HEK293 (cell line): ENCODE results near the gene PDIA5.
A peak's percentile ranks its signal among the peaks of the same experiment; 100 is the strongest.

Experiments
- CTCF ChIA-PET: fragments of 350-600 bp; formaldehyde crosslinking; extraction: SDS; loops from one replicate; lab custom pipeline; 2021; ENCODE audit warnings: antibody characterized with exemption; lab: Yijun Ruan, JAX
- POLR2A ChIA-PET: fragments of 300-600 bp; formaldehyde crosslinking; extraction: SDS; loops from one replicate; lab custom pipeline; 2020; ENCODE audit warnings: antibody characterized with exemption, inconsistent platforms; lab: Yijun Ruan, JAX
- H3K27ac ChIP-seq: fragments of 200-500 bp; sonication (Bioruptor generic); 2 replicates; pipeline ENCODE4 v1.5.1; 2014; ENCODE audit warnings: low read depth, low read length, control low read depth, inconsistent platforms; ENCODE audit errors: extremely low read depth
- H3K36me3 ChIP-seq, 2 experiments: fragments of 200-500 bp in 1 of 2; sonication (Bioruptor generic) in 1 of 2; 1 replicate in 1 of 2; 2 replicates in 1 of 2; pipeline ENCODE4 v1.5.1; 2014 to 2017; ENCODE audit warnings: inconsistent platforms in 2 of 2, low read length in 2 of 2; ENCODE audit not compliant: control insufficient read depth in 2 of 2, insufficient read depth in 1 of 2
- H3K4me1 ChIP-seq: fragments of 200-500 bp; sonication (Bioruptor generic); 2 replicates; pipeline ENCODE4 v1.5.1; 2014; ENCODE audit warnings: mild to moderate bottlenecking, low read length, inconsistent platforms; ENCODE audit not compliant: control insufficient read depth, insufficient read depth
- H3K4me3 ChIP-seq: 2 replicates; pipeline ENCODE4 v1.5.1; 2011; ENCODE audit warnings: low read depth, mild to moderate bottlenecking, control low read depth, low read length, moderate library complexity
- H3K9me3 ChIP-seq: fragments of 200-500 bp; sonication (Bioruptor generic); 2 replicates; pipeline ENCODE4 v1.5.1; 2014; ENCODE audit warnings: low read depth, low read length, inconsistent platforms; ENCODE audit not compliant: control insufficient read depth, insufficient read depth
- GLIS1 ChIP-seq: fragments of 450-650 bp; formaldehyde crosslinking; IDR thresholded peaks from 2 replicates; pipeline ENCODE4 v1.5.1; 2016; ENCODE audit warnings: missing biosample characterization, missing genetic modification characterization
- GLIS2 ChIP-seq: fragments of 450-650 bp; formaldehyde crosslinking; IDR thresholded peaks from 2 replicates; pipeline ENCODE4 v1.5.1; 2016; ENCODE audit warnings: missing biosample characterization, missing genetic modification characterization
- IKZF3 ChIP-seq: fragments of 450-650 bp; IDR thresholded peaks from 2 replicates; pipeline ENCODE4 v1.5.0; 2018; ENCODE audit warnings: missing biosample characterization, mild to moderate bottlenecking, missing genetic modification characterization, moderate library complexity
- SCRT1 ChIP-seq: fragments of 450-650 bp; formaldehyde crosslinking; IDR thresholded peaks from 2 replicates; pipeline ENCODE4 v1.5.1; 2016; ENCODE audit warnings: missing biosample characterization, missing genetic modification characterization, borderline replicate concordance
- ZFP37 ChIP-seq: fragments of 450-650 bp; formaldehyde crosslinking; IDR thresholded peaks from 2 replicates; pipeline ENCODE4 v1.5.1; 2016; ENCODE audit warnings: missing biosample characterization, missing genetic modification characterization
- ZFP69B ChIP-seq: fragments of 450-650 bp; formaldehyde crosslinking; IDR thresholded peaks from 2 replicates; pipeline ENCODE4 v1.5.1; 2016; ENCODE audit warnings: missing biosample characterization, missing genetic modification characterization
- ZIC2 ChIP-seq: fragments of 450-650 bp; formaldehyde crosslinking; IDR thresholded peaks from 2 replicates; pipeline ENCODE4 v1.5.1; 2016; ENCODE audit warnings: missing biosample characterization, missing genetic modification characterization
- ZNF138 ChIP-seq: fragments of 450-650 bp; formaldehyde crosslinking; IDR thresholded peaks from 2 replicates; pipeline ENCODE4 v1.5.1; 2016; ENCODE audit warnings: missing biosample characterization, missing genetic modification characterization, borderline replicate concordance
- ZNF335 ChIP-seq: fragments of 450-650 bp; formaldehyde crosslinking; conservative IDR thresholded peaks from 2 replicates; pipeline ENCODE4 v1.5.1; 2016; ENCODE audit warnings: missing biosample characterization, missing genetic modification characterization
- ZNF391 ChIP-seq: fragments of 450-650 bp; formaldehyde crosslinking; IDR thresholded peaks from 2 replicates; pipeline ENCODE4 v1.5.1; 2016; ENCODE audit warnings: low read depth, missing biosample characterization, missing genetic modification characterization, borderline replicate concordance
- ZNF426 ChIP-seq: fragments of 450-650 bp; formaldehyde crosslinking; IDR thresholded peaks from 2 replicates; pipeline ENCODE4 v1.5.1; 2017; ENCODE audit warnings: missing biosample characterization, missing genetic modification characterization, mild to moderate bottlenecking, inconsistent platforms, moderate library complexity
- ZNF548 ChIP-seq: fragments of 450-650 bp; formaldehyde crosslinking; IDR thresholded peaks from 2 replicates; pipeline ENCODE4 v1.5.1; 2016; ENCODE audit warnings: missing biosample characterization, missing genetic modification characterization
- ZNF561 ChIP-seq: fragments of 450-650 bp; IDR thresholded peaks from 2 replicates; pipeline ENCODE4 v1.5.1; 2018; ENCODE audit warnings: missing biosample characterization, missing genetic modification characterization, borderline replicate concordance
- ZNF621 ChIP-seq: fragments of 450-650 bp; formaldehyde crosslinking; IDR thresholded peaks from 2 replicates; pipeline ENCODE4 v1.5.1; 2017; ENCODE audit warnings: missing biosample characterization, missing genetic modification characterization
- ZNF623 ChIP-seq: fragments of 450-650 bp; formaldehyde crosslinking; IDR thresholded peaks from 2 replicates; pipeline ENCODE4 v1.5.1; 2016; ENCODE audit warnings: missing biosample characterization, missing genetic modification characterization
- ZNF626 ChIP-seq: fragments of 450-650 bp; sonication (Bioruptor Pico); formaldehyde crosslinking; IDR thresholded peaks from 2 replicates; pipeline ENCODE4 v1.5.1; 2018; ENCODE audit warnings: missing biosample characterization, missing genetic modification characterization, inconsistent platforms
- ZNF701 ChIP-seq: fragments of 450-650 bp; formaldehyde crosslinking; IDR thresholded peaks from 2 replicates; pipeline ENCODE4 v1.5.1; 2016; ENCODE audit warnings: missing biosample characterization, missing genetic modification characterization
- ZNF707 ChIP-seq: fragments of 450-650 bp; formaldehyde crosslinking; IDR thresholded peaks from 2 replicates; pipeline ENCODE4 v1.5.1; 2016; ENCODE audit warnings: missing biosample characterization, missing genetic modification characterization
- ZNF776 ChIP-seq: fragments of 450-650 bp; formaldehyde crosslinking; IDR thresholded peaks from 2 replicates; pipeline ENCODE4 v1.5.0; 2017; ENCODE audit warnings: missing biosample characterization, missing genetic modification characterization, borderline replicate concordance
- ZNF791 ChIP-seq: fragments of 450-650 bp; formaldehyde crosslinking; IDR thresholded peaks from 2 replicates; pipeline ENCODE4 v1.5.1; 2016; ENCODE audit warnings: missing biosample characterization, missing genetic modification characterization
- ZSCAN23 ChIP-seq: fragments of 450-650 bp; formaldehyde crosslinking; IDR thresholded peaks from 2 replicates; pipeline ENCODE4 v1.5.1; 2016; ENCODE audit warnings: missing biosample characterization, missing genetic modification characterization
- TF ChIP-seq, protein P1 (sequence below): fragments of 450-650 bp; formaldehyde crosslinking; IDR thresholded peaks from 2 replicates; pipeline ENCODE4 v1.5.1; 2016; ENCODE audit warnings: missing biosample characterization, missing genetic modification characterization

Gene PDIA5

DNA sequence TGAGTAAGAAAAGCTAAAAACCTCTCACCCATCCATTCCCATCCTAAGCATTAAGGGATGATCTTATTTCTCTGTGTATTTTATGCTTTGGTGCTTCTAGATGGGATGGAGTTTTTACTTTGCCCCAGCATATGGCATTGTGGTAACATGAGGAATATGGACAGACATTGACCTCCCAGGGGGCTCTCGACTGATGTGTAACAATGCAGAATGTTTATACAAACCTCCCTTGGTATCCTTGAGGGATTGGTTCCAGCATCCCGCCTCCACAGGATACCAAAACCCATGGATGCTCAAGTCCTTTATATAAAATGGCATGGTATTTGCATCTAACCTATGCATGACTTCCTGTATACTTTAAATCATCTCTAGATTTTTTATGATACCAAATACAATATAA lies 21.6 kb downstream of the PDIA5 start:
- Histone ChIP-seq H3K9me3 (no peaks in the 10 kb centered on the region), H3K27ac (no peak overlapping the region), H3K4me3 (no peak overlapping the region), H3K36me3 (peaks cover 0 to 40% of the 10 kb centered on the region in 2 experiments; a peak in 1 of 3 replicates), H3K4me1 (peaks cover 16% of the 10 kb centered on the region)
- ChIA-PET POLR2A (no interaction called here), CTCF (no interaction called here)
- TF ChIP-seq ZIC2 (tag by site-specific recombination): 0 out of 2 replicates have a peak, but pooled peaks have one; percentile 10
- TF ChIP-seq ZFP37: no peak
- TF ChIP-seq IKZF3: no peak
- peak; percentile 78 for TF ChIP-seq GLIS1 (tag by site-specific recombination)

DNA sequence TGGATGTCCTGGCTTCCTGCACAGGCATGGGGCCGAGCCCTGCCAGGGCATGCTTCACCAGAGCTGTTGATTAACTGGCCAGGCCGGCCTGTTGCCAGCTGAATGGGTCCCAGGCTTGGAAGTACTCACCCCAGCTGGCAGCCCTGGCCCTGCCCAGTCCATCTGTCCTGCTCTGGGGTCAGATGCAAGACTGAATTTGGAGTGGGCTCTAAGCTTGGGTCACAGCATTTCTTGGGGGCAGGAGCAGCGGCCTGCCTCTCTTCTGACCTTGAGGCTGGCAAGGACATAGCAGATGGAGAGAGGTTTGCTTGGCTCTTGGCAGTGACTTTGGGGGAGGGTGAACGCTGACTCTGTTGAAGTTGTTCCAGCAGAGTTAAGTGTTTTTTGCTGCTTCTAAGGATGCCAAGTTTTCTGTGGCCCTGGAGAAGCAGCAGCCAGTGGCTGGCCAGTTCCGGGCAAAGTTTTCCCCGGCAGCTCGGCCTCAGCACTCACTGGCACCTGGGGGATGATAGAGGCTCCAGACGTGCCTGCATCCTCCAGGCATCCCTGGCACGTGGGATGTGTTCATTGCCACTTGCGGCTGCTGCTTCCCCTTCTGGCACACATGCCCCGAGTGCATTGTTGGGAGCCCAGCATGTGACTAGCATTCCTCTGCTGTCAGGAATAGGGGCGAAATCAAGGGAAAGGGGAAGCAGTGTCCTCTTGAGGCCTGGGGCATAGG lies 22.9 kb downstream of the PDIA5 start:
- ChIA-PET POLR2A (no interaction called here), CTCF (interaction anchor here (0.6 kb wide), 1 partner anchor 13 kb away, joined by 4 read pairs; no protein-coding TSS in a partner anchor)
- peaks cover 0 to 54% of the 10 kb centered on the region in 2 experiments; a peak in 1 of 3 replicates for H3K36me3 ChIP-seq
- no peak overlapping the region for H3K27ac ChIP-seq
- H3K9me3 ChIP-seq: no peaks in the 10 kb centered on the region
- no peak for TF ChIP-seq ZFP69B (tag by site-specific recombination)
- peaks cover 9% of the 10 kb centered on the region for H3K4me1 ChIP-seq
- no peak overlapping the region for H3K4me3 ChIP-seq

DNA sequence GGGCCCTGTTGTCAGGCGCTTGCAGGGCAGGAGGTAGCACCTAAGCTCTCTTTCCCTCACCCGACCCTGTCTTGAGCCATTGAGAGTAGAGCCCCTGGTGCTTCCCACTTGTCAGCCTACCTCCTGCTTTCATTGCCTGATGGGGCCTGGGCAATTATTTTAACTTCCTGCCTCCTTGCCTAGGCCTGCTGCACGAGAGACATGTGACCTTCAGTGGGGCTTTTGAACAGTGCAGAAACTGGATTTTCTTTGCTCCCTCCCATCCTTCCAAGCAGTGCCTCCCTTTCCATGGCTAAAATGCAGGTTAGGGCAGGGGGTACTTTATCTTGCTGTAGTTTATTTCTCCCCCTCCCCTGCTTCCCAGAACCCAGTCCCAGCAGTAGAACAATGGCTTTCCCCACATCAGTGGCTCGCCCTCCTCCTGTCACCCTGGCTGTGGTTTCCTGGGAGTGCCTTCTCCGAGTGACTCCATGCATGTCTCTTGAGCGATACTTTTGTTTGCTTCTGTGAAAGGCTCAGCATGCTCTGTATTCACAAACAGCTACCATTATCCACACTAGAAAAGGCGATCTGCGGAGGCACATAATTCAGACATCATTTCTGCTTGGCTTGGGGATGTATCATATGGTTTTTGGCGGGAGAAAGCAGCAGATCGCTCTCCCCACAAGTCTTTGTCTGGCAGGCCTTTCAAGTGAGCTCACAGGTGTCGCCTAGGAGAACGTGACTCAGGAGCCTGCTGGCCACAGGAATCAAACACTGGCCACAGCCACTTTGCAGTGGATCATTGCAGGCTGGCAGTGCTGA lies 24.1 kb downstream of the PDIA5 start:
- peaks cover 0 to 60% of the 10 kb centered on the region in 2 experiments; a peak in 1 of 3 replicates for H3K36me3 ChIP-seq
- TF ChIP-seq ZNF623 (tag by site-specific recombination) (no peak), GLIS2 (tag by site-specific recombination) (no peak), ZNF561 (tag by site-specific recombination) (no peak)
- ChIA-PET CTCF (no interaction called here), POLR2A (no interaction called here)
- H3K4me3 ChIP-seq: no peak overlapping the region
- H3K4me1 ChIP-seq: no peaks in the 10 kb centered on the region
- no peaks in the 10 kb centered on the region for H3K9me3 ChIP-seq
- H3K27ac ChIP-seq: no peak overlapping the region

DNA sequence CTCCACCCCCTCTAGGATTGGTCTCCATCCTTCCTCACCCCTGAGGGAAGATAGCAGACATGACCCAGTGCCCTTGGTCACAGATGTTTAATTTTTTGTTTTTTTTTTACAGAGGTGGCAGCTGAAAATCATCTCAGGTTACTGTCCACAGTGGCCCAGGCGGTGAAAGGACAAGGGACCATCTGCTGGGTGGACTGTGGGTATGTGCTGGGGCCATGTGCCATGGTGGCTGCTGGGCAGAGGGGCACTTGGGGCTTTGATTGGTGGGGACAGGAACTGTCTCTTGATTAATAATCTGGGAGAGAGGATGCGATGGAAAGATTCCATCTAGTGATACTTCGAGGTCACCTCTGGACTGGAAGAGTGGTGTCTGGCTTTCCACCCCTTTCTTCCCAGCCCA lies 25.4 kb downstream of the PDIA5 start:
- CTCF ChIA-PET: no interaction called here

DNA sequence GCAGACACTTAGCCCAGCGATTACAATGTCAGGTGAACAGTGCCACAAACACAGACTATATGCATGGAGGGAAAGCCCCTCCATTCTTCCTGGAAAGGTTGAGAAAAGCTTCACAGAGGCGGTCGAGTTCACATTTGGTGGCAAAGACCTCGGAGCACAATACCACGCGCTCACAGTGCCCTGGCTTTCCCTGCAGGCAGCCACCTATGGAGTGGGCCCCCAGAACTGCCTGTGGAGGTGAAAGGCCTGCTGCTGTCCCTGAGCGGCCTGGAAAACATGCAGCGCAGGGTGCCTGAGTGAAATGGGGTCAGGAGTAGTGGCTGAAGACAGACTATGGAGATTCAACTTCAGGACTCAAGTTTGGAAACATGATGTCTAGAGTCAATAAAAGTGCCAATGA lies 26.9 kb downstream of the PDIA5 start:
- H3K4me3 ChIP-seq: no peak overlapping the region
- ChIA-PET POLR2A (no interaction called here), CTCF (interaction anchor here (0.6 to 1.0 kb wide), 2 partner anchors 24 to 151 kb away, joined by 3 to 4 read pairs; no protein-coding TSS in a partner anchor)
- TF ChIP-seq SCRT1 (tag by site-specific recombination) (no peak), ZNF776 (tag by site-specific recombination) (no peak), ZNF426 (tag by site-specific recombination) (no peak), ZSCAN23 (tag by site-specific recombination) (no peak), ZNF138 (no peak), ZNF707 (tag by site-specific recombination) (no peak), ZNF626 (tag by site-specific recombination) (no peak), ZNF548 (tag by site-specific recombination) (no peak), ZNF335 (tag by site-specific recombination) (no peak), ZNF621 (tag by site-specific recombination) (no peak)
- no peak overlapping the region for H3K27ac ChIP-seq
- H3K9me3 ChIP-seq: no peaks in the 10 kb centered on the region
- peaks cover 0 to 82% of the 10 kb centered on the region in 2 experiments; a peak in 1 of 3 replicates for H3K36me3 ChIP-seq
- no peaks in the 10 kb centered on the region for H3K4me1 ChIP-seq

More for the DNA sequence above, 25.4 kb downstream of the PDIA5 start:
- H3K4me1 ChIP-seq: no peaks in the 10 kb centered on the region
- no peaks in the 10 kb centered on the region for H3K9me3 ChIP-seq
- H3K36me3 ChIP-seq: peaks cover 0 to 67% of the 10 kb centered on the region in 2 experiments; a peak in 1 of 3 replicates
- H3K4me3 ChIP-seq: no peak overlapping the region
- TF ChIP-seq ZNF701 (tag by site-specific recombination) (no peak), ZNF791 (tag by site-specific recombination) (no peak), ZNF391 (tag by site-specific recombination) (no peak), SCRT1 (tag by site-specific recombination) (no peak)
- TF ChIP-seq, protein P1, sequence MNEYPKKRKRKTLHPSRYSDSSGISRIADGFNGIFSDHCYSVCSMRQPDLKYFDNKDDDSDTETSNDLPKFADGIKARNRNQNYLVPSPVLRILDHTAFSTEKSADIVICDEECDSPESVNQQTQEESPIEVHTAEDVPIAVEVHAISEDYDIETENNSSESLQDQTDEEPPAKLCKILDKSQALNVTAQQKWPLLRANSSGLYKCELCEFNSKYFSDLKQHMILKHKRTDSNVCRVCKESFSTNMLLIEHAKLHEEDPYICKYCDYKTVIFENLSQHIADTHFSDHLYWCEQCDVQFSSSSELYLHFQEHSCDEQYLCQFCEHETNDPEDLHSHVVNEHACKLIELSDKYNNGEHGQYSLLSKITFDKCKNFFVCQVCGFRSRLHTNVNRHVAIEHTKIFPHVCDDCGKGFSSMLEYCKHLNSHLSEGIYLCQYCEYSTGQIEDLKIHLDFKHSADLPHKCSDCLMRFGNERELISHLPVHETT (tag by site-specific recombination): no peak
- POLR2A ChIA-PET: no interaction called here
- no peak overlapping the region for H3K27ac ChIP-seq
